ENCODE measurements around the gene TOMM40.

The TOMM40 gene

DNA sequence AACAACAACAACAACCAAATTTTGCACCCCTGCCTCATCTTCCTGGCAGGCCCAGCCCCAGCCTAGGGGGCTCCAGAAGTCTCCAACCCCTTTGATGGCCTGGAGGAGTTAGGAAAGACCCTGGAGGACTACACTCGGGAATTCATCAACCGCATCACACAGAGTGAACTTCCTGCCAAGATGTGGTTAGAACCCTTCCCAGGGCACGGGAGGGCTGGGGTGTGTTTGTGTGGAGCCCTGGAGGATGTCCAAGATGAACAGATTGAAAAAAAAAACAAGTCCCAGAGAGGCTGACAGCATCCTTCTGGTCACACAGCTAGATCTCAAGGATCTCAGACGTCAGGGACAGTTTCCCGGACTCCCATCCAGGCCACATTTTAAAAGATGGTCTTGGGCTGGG lies 36.7 kb downstream of the TOMM40 start:
- DNase-seq (ENCODE audit: low spot score): no peak

- no peak for DNase-seq (ENCODE audit: low spot score)
These were observed 39.0 kb downstream of the TOMM40 start for GRCh38 chr19:44930088-44930487.

DNA sequence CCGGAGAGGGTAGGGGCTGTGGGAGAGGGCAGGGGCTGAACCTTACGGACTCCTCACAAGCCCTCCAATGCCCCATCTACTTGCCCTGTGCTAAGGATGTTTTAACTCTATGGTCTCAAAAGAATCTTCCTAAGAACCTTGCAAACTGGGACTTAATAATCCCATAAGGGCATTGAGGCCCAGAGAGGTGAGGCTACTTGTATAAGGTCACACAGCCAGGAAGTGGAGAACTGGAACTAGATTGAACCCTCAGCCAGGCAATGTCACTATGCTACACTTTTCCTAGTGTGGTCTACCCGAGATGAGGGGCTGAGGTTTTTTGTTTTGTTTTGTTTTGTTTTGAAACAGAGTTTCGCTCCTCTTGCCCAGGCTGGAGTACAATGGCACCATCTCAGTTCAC lies 40.5 kb downstream of the TOMM40 start:
- DNase-seq (ENCODE audit: low spot score): no peak

DNA sequence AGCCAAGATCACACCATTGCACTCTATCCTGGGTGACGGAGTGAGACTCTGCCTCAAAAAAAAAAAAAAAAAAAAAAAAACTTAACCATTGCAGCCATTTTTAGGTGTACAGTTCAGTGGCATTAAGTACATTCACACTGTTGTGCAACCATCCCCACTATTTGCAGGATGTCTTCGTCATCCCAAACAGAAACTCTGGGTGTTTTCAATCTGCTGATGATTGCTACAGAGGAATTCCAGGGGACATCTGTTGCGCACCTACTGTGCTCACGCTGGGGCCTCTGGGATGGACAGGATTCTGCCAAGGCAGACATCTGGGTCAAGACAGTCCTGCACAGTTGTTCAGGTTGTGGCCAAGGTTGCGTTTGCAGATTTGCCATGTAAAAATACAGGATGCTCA lies 48.6 kb downstream of the TOMM40 start:
- DNase-seq (ENCODE audit: low spot score): no peak

GRCh38 chr19:44942067-44942571 lies 51.1 kb downstream of the TOMM40 start, which contains the start of gene APOC4:
Gene APOC4, plus strand, starts transcription at chr19:44942237. Its CDS starts 41 bp downstream, at chr19:44942278.
- DNase-seq (ENCODE audit: low spot score): no peak

- DNase-seq (ENCODE audit: low spot score): no peak
These were observed 52.8 kb downstream of the TOMM40 start for GRCh38 chr19:44943801-44944249.

DNA sequence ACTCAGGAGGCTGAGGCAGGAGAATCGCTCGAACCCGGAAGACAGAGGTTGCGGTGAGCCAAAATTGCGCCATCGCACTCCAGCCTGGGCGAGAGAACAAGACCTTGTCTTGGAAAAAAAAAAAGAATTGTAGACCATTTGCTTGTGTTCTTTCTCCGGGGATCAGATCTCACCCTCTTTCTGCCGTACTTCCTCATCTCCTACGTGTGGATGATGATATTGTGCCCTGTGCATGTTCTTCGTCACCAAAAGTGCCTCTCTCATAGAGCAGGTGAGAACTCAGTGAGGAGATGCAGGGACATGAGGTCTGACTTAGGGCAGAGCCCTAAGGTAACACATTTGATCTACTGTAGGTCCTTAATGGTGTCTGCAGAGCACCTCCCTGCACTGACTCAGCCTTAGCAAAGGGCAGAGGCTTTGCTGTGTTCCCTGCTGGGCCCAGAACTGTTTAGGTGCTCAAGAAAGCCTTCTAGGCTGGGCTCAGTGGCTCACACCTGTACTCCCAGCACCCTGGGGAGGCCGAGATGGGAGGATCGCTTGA lies 56.1 kb downstream of the TOMM40 start:
- no peak for DNase-seq (ENCODE audit: low spot score)

- DNase-seq (ENCODE audit: low spot score): no peak
These were observed 57.2 kb downstream of the TOMM40 start for GRCh38 chr19:44948237-44948636.

GRCh38 chr19:44948763-44949374 lies 57.8 kb downstream of the TOMM40 start:
- no peak for DNase-seq (ENCODE audit: low spot score)

DNA sequence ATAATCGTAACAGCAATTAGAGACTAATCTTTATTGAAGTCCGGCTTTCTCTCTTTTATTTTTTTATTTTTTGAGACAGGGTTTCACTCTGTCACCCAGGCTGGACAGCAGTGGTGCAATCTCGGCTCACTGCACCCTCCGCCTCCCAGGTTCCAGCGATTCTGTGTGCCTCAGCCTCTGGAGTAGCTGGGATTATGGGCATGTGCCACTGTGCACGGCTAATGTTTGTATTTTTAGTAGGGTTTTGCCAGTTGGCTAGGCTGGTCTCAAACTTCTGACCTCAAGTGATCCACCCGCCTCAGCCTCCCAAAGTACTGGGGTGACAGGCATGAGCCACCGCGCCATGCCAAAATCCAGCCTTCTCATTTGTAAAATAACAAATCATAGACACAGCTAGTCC lies 58.5 kb downstream of the TOMM40 start:
- DNase-seq (ENCODE audit: low spot score): no peak

DNA sequence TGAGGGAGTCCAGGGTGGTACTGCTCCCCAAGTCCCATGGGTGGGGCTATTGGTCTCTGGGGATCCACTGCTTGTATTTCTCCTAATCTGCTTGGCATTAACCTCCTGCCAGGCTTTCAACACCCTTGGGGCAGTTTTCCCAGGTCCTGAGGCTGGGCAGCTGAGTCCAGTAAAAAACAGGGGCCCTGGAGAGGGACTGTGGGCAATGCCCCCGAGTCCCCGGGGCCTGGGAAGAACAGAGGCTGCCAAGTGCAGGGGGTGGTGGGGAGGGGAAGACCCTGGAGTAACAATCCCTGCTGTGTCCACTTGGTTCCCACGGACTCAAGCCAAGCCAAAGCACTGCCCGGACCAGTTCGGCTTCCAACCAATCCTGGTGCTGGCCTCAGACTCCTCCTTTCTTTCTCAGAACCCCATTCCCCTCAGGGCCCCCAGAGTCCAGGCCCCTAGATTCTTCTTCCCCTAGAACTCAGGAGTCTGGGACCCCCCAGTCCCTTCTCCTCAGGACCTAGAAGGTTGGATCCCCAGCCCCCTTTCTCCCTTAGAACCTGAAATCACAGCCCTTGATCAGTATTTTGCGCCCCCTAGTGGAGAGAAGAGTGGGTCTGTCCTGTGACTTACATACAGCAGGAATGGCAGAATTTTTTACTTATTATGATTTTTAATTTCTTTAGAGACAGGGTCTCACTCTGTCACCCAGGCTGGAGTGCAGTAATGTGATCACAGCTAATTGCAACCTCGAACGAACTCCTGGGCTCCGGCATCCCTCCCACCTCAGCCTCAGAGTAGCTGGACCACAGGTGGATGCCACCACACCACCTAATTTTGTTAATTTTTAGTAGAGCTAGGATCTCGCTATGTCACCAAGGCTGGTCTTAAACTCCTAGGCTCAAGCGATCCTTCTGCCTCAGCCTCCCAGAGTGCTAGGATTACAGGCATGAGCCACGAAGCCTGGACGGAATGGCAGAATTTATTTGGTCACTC lies 60.4 kb downstream of the TOMM40 start:
- DNase-seq (ENCODE audit: low spot score): peak; percentile 84
